ENCODE data around the gene EGFR. TPM values are rescaled to one million over a fixed set of nuclear protein-coding genes. Genes with fewer than 3 reads are reported as not detected.

EGFR gene
- 10 to 100 TPM; 63.6 to 96.3 (median 72.5) TPM for total RNA-seq
- long read RNA-seq, donor 1, full-length matches to known transcripts: 2 of 34 reads
- long read RNA-seq, donor 1, partial matches to known transcripts: 11 of 34 reads
- long read RNA-seq, donor 1, other reads (novel, unspliced or antisense): 21 of 34 reads
- long read RNA-seq, donor 2, full-length matches to known transcripts: 1 of 6 reads
- long read RNA-seq, donor 2, partial matches to known transcripts: 3 of 6 reads
- long read RNA-seq, donor 2, other reads (novel, unspliced or antisense): 2 of 6 reads

- H3K4me3 ChIP-seq: peak within 1 kb of the TSS; percentile 75
- no peak for TF ChIP-seq CTCF (IDR thresholded peaks at IDR 0.05)
- H3K4me1 ChIP-seq (ENCODE audit: low read depth): no peaks in the 10 kb centered on the region
- peak; percentile 79 to 90 (median 88) for DNase-seq
- no peaks in the 10 kb centered on the region for H3K9me3 ChIP-seq
- intact Hi-C loops (cut with DNase I, micrococcal nuclease): no loop called here
- H3K36me3 ChIP-seq (ENCODE audit: low read depth): no peaks in the 10 kb centered on the region
- peak; percentile 85 for ATAC-seq
Observed at GRCh38 chr7:55018361-55019190, at the start of gene EGFR. TSS of gene EGFR (plus strand) at chr7:55019017. CDS start at chr7:55019278, 261 bp downstream.

GRCh38 chr7:54969208-54969967 is 49.4 kb upstream of the EGFR start:
- ATAC-seq (no peak), DNase-seq (no peak)
- no peak overlapping the region for H3K4me3 ChIP-seq
- no peak for TF ChIP-seq CTCF (IDR thresholded peaks at IDR 0.05)
- H3K36me3 ChIP-seq (ENCODE audit: low read depth): no peaks in the 10 kb centered on the region
- no peaks in the 10 kb centered on the region for H3K9me3 ChIP-seq
- intact Hi-C loops (cut with DNase I, micrococcal nuclease): no loop called here
- H3K4me1 ChIP-seq (ENCODE audit: low read depth): no peaks in the 10 kb centered on the region

- Histone ChIP-seq H3K4me3 (no peak overlapping the region), H3K9me3 (no peaks in the 10 kb centered on the region), H3K36me3 (ENCODE audit: low read depth) (no peaks in the 10 kb centered on the region), H3K4me1 (ENCODE audit: low read depth) (no peaks in the 10 kb centered on the region)
- no peak for ATAC-seq
- no peak for DNase-seq
- no peak for TF ChIP-seq CTCF (IDR thresholded peaks at IDR 0.05)
- intact Hi-C loops (cut with DNase I, micrococcal nuclease): no loop called here
Observed at GRCh38 chr7:54972733-54973294, 46.0 kb upstream of the EGFR start.

GRCh38 chr7:54978364-54979116 is 40.3 kb upstream of the EGFR start:
- H3K36me3 ChIP-seq (ENCODE audit: low read depth): no peaks in the 10 kb centered on the region
- DNase-seq (no peak), ATAC-seq (no peak)
- no peak for TF ChIP-seq CTCF (IDR thresholded peaks at IDR 0.05)
- H3K9me3 ChIP-seq: no peaks in the 10 kb centered on the region
- intact Hi-C loops (cut with DNase I, micrococcal nuclease): no loop called here
- no peaks in the 10 kb centered on the region for H3K4me1 ChIP-seq (ENCODE audit: low read depth)
- no peak overlapping the region for H3K4me3 ChIP-seq

GRCh38 chr7:54980521-54980920 is 38.3 kb upstream of the EGFR start:
- ATAC-seq (no peak), DNase-seq (no peak)
- no peaks in the 10 kb centered on the region for H3K36me3 ChIP-seq (ENCODE audit: low read depth)
- intact Hi-C loops (cut with DNase I, micrococcal nuclease): no loop called here
- H3K9me3 ChIP-seq: no peaks in the 10 kb centered on the region
- H3K4me1 ChIP-seq (ENCODE audit: low read depth): no peaks in the 10 kb centered on the region
- H3K4me3 ChIP-seq: no peak overlapping the region
- TF ChIP-seq CTCF (IDR thresholded peaks at IDR 0.05): no peak
